ENCODE results near the gene SH3PXD2A. TPM values are rescaled to one million over a fixed set of nuclear protein-coding genes. Genes with fewer than 3 reads are reported as not detected.

The SH3PXD2A gene
- total RNA-seq, 1 donor from 2014 or later: 17.3 TPM

- peaks cover 14% of the 10 kb centered on the region for H3K4me1 ChIP-seq (ENCODE audit: insufficient read depth, low read length)
- Mint-ChIP-seq H3K9me3 (ENCODE audit: unreplicated experiment) (no peaks in the 10 kb centered on the region), H3K27ac (ENCODE audit: unreplicated experiment) (no peak overlapping the region), H3K4me1 (ENCODE audit: low read depth, unreplicated experiment) (peaks cover 19% of the 10 kb centered on the region), H3K36me3 (ENCODE audit: low read depth, unreplicated experiment) (peaks cover 17% of the 10 kb centered on the region), H3K27me3 (ENCODE audit: low read depth, unreplicated experiment) (no peaks in the 10 kb centered on the region), H3K4me3 (ENCODE audit: unreplicated experiment) (no peak overlapping the region)
- TF ChIP-seq EZH2 (IDR thresholded peaks at IDR 0.05; ENCODE audit: insufficient read depth, low read length) (no peak), CTCF (IDR thresholded peaks at IDR 0.05; ENCODE audit: insufficient read depth, low read depth, low read length) (no peak)
- FAIRE-seq (no peak), DNase-seq (ENCODE audit: low read depth) (no peak)
- peaks cover 6% of the 10 kb centered on the region for H3K36me3 ChIP-seq (ENCODE audit: insufficient read depth, low read length)
- no peaks in the 10 kb centered on the region for H3K9me3 ChIP-seq (ENCODE audit: insufficient read depth, low read depth, low read length)
- H2AFZ ChIP-seq (ENCODE audit: low read depth, low read length): no peak overlapping the region
- H3K27me3 ChIP-seq (ENCODE audit: insufficient read depth, low read length): no peaks in the 10 kb centered on the region
- H3K27ac ChIP-seq (ENCODE audit: low read depth, low read length): no peak overlapping the region
- H3K9ac ChIP-seq (ENCODE audit: low read length): no peak overlapping the region
- no peaks in the 10 kb centered on the region for H3K79me2 ChIP-seq (ENCODE audit: insufficient read depth, low read length)
- no peaks in the 10 kb centered on the region for H4K20me1 ChIP-seq (ENCODE audit: insufficient read depth, low read length)
- H3K4me2 ChIP-seq (ENCODE audit: low read length): no peak overlapping the region
- H3K4me3 ChIP-seq (ENCODE audit: insufficient read depth, low read depth, low read length): no peak overlapping the region
Measured at GRCh38 chr10:103617602-103618385, 237.6 kb downstream of the SH3PXD2A start.

- Mint-ChIP-seq H3K36me3 (ENCODE audit: low read depth, unreplicated experiment) (peaks cover 20% of the 10 kb centered on the region), H3K9me3 (ENCODE audit: unreplicated experiment) (no peaks in the 10 kb centered on the region), H3K27ac (ENCODE audit: unreplicated experiment) (no peak overlapping the region), H3K4me3 (ENCODE audit: unreplicated experiment) (no peak overlapping the region), H3K27me3 (ENCODE audit: low read depth, unreplicated experiment) (no peaks in the 10 kb centered on the region), H3K4me1 (ENCODE audit: low read depth, unreplicated experiment) (peaks cover 25% of the 10 kb centered on the region)
- H3K4me2 ChIP-seq (ENCODE audit: low read length): no peak overlapping the region
- no peaks in the 10 kb centered on the region for H3K9me3 ChIP-seq (ENCODE audit: insufficient read depth, low read depth, low read length)
- H3K4me1 ChIP-seq (ENCODE audit: insufficient read depth, low read length): peaks cover 22% of the 10 kb centered on the region
- no peaks in the 10 kb centered on the region for H3K79me2 ChIP-seq (ENCODE audit: insufficient read depth, low read length)
- no peak overlapping the region for H3K4me3 ChIP-seq (ENCODE audit: insufficient read depth, low read depth, low read length)
- no peak for DNase-seq (ENCODE audit: low read depth)
- FAIRE-seq: no peak
- H3K27me3 ChIP-seq (ENCODE audit: insufficient read depth, low read length): no peaks in the 10 kb centered on the region
- H2AFZ ChIP-seq (ENCODE audit: low read depth, low read length): no peak overlapping the region
- H4K20me1 ChIP-seq (ENCODE audit: insufficient read depth, low read length): no peaks in the 10 kb centered on the region
- TF ChIP-seq EZH2 (IDR thresholded peaks at IDR 0.05; ENCODE audit: insufficient read depth, low read length) (no peak), CTCF (IDR thresholded peaks at IDR 0.05; ENCODE audit: insufficient read depth, low read depth, low read length) (no peak)
- no peak overlapping the region for H3K9ac ChIP-seq (ENCODE audit: low read length)
- H3K36me3 ChIP-seq (ENCODE audit: insufficient read depth, low read length): peaks cover 6% of the 10 kb centered on the region
- no peak overlapping the region for H3K27ac ChIP-seq (ENCODE audit: low read depth, low read length)
Measured at GRCh38 chr10:103616705-103617601, 238.4 kb downstream of the SH3PXD2A start.
